GM10248 (cell line): ENCODE measurements around the gene PLPPR5.

Source experiments
- CTCF ChIA-PET: fragments of 300-600 bp; sonication (Branson Sonifier 250); formaldehyde crosslinking; extraction: SDS; loops from one replicate; lab custom pipeline; 2021; ENCODE audit warnings: antibody characterized with exemption; lab: Yijun Ruan, JAX
- POLR2A ChIA-PET: fragments of 350-650 bp; sonication (Branson Sonifier 250); formaldehyde crosslinking; extraction: SDS; loops from one replicate; lab custom pipeline; 2020; ENCODE audit warnings: antibody characterized with exemption; lab: Yijun Ruan, JAX
- DNase-seq: peaks from one replicate; pipeline ENCODE4 v3.0.0; 2012; ENCODE audit errors: extremely low spot score
- CTCF ChIP-seq: IDR thresholded peaks from 2 replicates; pipeline ENCODE4 v1.5.1; 2012; ENCODE audit warnings: mild to moderate bottlenecking, low read depth; ENCODE audit errors: extremely low read depth, missing control alignments, control extremely low read depth

Gene PLPPR5

GRCh38 chr1:98865796-98866195, 138.9 kb downstream of the PLPPR5 start:
- CTCF ChIA-PET = no interaction called here

GRCh38 chr1:98860329-98860728, 144.3 kb downstream of the PLPPR5 start:
- POLR2A ChIA-PET = no interaction called here
- DNase-seq = no peak
- CTCF ChIA-PET = no interaction called here
- no peak for TF ChIP-seq CTCF

More at GRCh38 chr1:98865796-98866195, 138.9 kb downstream of the PLPPR5 start:
- no peak for TF ChIP-seq CTCF
- no peak for DNase-seq
- POLR2A ChIA-PET = no interaction called here

GRCh38 chr1:98854137-98854536, 150.5 kb downstream of the PLPPR5 start:
- ChIA-PET POLR2A (no interaction called here), CTCF (interaction anchor here (1.1 kb wide), 1 partner anchor 8 kb away, joined by 3 read pairs; no protein-coding TSS in a partner anchor)
- TF ChIP-seq CTCF = no peak
- no peak for DNase-seq

- TF ChIP-seq CTCF = no peak
- no peak for DNase-seq
- ChIA-PET POLR2A (no interaction called here), CTCF (interaction anchor here (2.1 kb wide), 1 partner anchor 10 kb away, joined by 7 read pairs; no protein-coding TSS in a partner anchor)
Measured at GRCh38 chr1:98849969-98850636, 154.6 kb downstream of the PLPPR5 start.

- no peak for DNase-seq
- POLR2A ChIA-PET = no interaction called here
- no peak for TF ChIP-seq CTCF
- CTCF ChIA-PET = no interaction called here
Measured at GRCh38 chr1:98842241-98842640, 162.4 kb downstream of the PLPPR5 start.
